ENCODE results near the gene RASAL3. TPM values are rescaled to one million over a fixed set of nuclear protein-coding genes. Genes with fewer than 3 reads are reported as not detected.

RASAL3 gene
- total RNA-seq, 1 experiment from 2014 or later = 1.1 TPM

GRCh38 chr19:15443838-15444237 is 20.5 kb downstream of the RASAL3 start:
- POLR2A ChIA-PET (ENCODE audit: low non-redundant PET) = no interaction called here
- no TSS peak for BruUV-seq (replicated peaks)
- no peak overlapping the region for H3K27ac ChIP-seq (ENCODE audit: low read depth, low read length, poor library complexity, severe bottlenecking)
- TF ChIP-seq EZH2 (IDR thresholded peaks at IDR 0.05; ENCODE audit: borderline replicate concordance, low read depth, low read length, poor library complexity, severe bottlenecking) (no peak), CTCF (conservative IDR thresholded peaks at IDR 0.05; ENCODE audit: low read depth, low read length) (no peak)
- CTCF ChIA-PET = no interaction called here
- no peaks in the 10 kb centered on the region for H3K36me3 ChIP-seq (ENCODE audit: insufficient read depth, low read length, poor library complexity, severe bottlenecking)
- no peaks in the 10 kb centered on the region for H3K9me3 ChIP-seq (ENCODE audit: low read depth, low read length, poor library complexity, severe bottlenecking)
- peaks cover 4% of the 10 kb centered on the region for H3K4me1 ChIP-seq (ENCODE audit: insufficient read depth, low read length, poor library complexity, severe bottlenecking)
- no peak overlapping the region for H3K4me3 ChIP-seq (ENCODE audit: low read depth, low read length, poor library complexity, severe bottlenecking)
- no peak for DNase-seq (ENCODE audit: low spot score)
- no peaks in the 10 kb centered on the region for H3K27me3 ChIP-seq (replicated peaks; ENCODE audit: insufficient read depth, low read depth, low read length, poor library complexity)
- intact Hi-C loops (cut with micrococcal nuclease; ENCODE audit: unreplicated experiment) = no loop called here

- Histone ChIP-seq H3K27me3 (replicated peaks; ENCODE audit: insufficient read depth, low read depth, low read length, poor library complexity) (no peaks in the 10 kb centered on the region), H3K4me1 (ENCODE audit: insufficient read depth, low read length, poor library complexity, severe bottlenecking) (no peaks in the 10 kb centered on the region), H3K9me3 (ENCODE audit: low read depth, low read length, poor library complexity, severe bottlenecking) (no peaks in the 10 kb centered on the region), H3K4me3 (ENCODE audit: low read depth, low read length, poor library complexity, severe bottlenecking) (no peak overlapping the region), H3K36me3 (ENCODE audit: insufficient read depth, low read length, poor library complexity, severe bottlenecking) (no peaks in the 10 kb centered on the region), H3K27ac (ENCODE audit: low read depth, low read length, poor library complexity, severe bottlenecking) (no peak overlapping the region)
- TF ChIP-seq CTCF (conservative IDR thresholded peaks at IDR 0.05; ENCODE audit: low read depth, low read length) = no peak
- no peak for TF ChIP-seq EZH2 (IDR thresholded peaks at IDR 0.05; ENCODE audit: borderline replicate concordance, low read depth, low read length, poor library complexity, severe bottlenecking)
- POLR2A ChIA-PET (ENCODE audit: low non-redundant PET) = no interaction called here
- DNase-seq (ENCODE audit: low spot score) = no peak
- CTCF ChIA-PET = no interaction called here
- intact Hi-C loops (cut with micrococcal nuclease; ENCODE audit: unreplicated experiment) = no loop called here
- BruUV-seq (replicated peaks) = no TSS peak
Measured at GRCh38 chr19:15443325-15443724, 21.0 kb downstream of the RASAL3 start.

- Histone ChIP-seq H3K9me3 (ENCODE audit: low read depth, low read length, poor library complexity, severe bottlenecking) (no peaks in the 10 kb centered on the region), H3K27ac (ENCODE audit: low read depth, low read length, poor library complexity, severe bottlenecking) (no peak overlapping the region)
Measured at GRCh38 chr19:15442142-15442920, 22.0 kb downstream of the RASAL3 start.

More at GRCh38 chr19:15442142-15442920, 22.0 kb downstream of the RASAL3 start:
- ChIA-PET CTCF (no interaction called here), POLR2A (ENCODE audit: low non-redundant PET) (no interaction called here)
- no peak overlapping the region for H3K4me3 ChIP-seq (ENCODE audit: low read depth, low read length, poor library complexity, severe bottlenecking)
- no peak for DNase-seq (ENCODE audit: low spot score)
- intact Hi-C loops (cut with micrococcal nuclease; ENCODE audit: unreplicated experiment) = no loop called here
- no TSS peak for BruUV-seq (replicated peaks)
- H3K36me3 ChIP-seq (ENCODE audit: insufficient read depth, low read length, poor library complexity, severe bottlenecking) = no peaks in the 10 kb centered on the region
- no peaks in the 10 kb centered on the region for H3K27me3 ChIP-seq (replicated peaks; ENCODE audit: insufficient read depth, low read depth, low read length, poor library complexity)
- TF ChIP-seq EZH2 (IDR thresholded peaks at IDR 0.05; ENCODE audit: borderline replicate concordance, low read depth, low read length, poor library complexity, severe bottlenecking) (no peak), CTCF (conservative IDR thresholded peaks at IDR 0.05; ENCODE audit: low read depth, low read length) (no peak)
- no peaks in the 10 kb centered on the region for H3K4me1 ChIP-seq (ENCODE audit: insufficient read depth, low read length, poor library complexity, severe bottlenecking)

All from A673 (cell line).